ENCODE results near the gene ANP32E.
A peak's percentile ranks its signal among the peaks of the same experiment; 100 is the strongest.
"Not testable (repeated sequence)": the region's sequence is repeated elsewhere in the genome, so short reads cannot be mapped to it uniquely, and the experiment has no call there.

ANP32E gene

DNA sequence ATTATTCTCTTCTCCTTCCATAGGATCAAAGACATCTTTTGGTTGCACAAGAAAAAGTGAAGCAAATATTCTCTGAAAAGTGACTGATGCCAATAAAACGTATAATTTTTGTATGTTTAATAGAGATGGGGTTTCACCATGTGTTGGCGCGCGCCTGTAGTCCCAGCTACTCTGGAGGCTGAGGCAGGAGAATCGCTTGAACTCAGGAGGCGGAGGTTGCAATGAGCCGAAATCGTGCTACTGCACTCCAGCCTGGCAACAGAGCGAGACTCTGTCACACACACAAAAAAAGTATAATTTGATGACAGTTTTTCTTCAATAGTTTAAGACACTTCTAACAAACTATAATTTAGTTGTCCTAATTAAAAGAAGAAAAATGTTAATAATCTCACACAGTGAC, 23.8 kb downstream of the ANP32E start:
- DNase-seq (ENCODE audit: low read depth), result no peak

DNA sequence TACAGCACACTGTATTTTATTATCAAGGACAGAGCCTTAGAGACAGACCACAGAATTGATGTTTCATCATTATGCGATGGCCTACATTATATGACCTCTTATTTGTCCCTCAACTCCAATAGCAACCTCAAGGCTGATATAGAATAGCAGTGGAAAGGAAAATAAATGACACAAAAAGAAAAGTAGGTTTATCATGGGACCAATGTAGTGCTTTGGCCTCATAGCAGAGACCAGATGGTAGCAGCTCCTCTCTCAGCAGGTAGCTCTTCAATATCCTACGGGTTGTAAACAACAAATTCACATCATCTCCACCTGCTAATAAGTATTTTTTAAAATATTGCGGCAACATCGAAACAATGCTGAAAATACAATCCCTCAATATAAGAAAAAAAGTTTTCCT, 25.2 kb downstream of the ANP32E start:
- DNase-seq (ENCODE audit: low read depth), result no peak

GRCh38 chr1:150210091-150210490, 25.8 kb downstream of the ANP32E start:
- DNase-seq (ENCODE audit: low read depth), result no peak

- not testable (repeated sequence) for DNase-seq (ENCODE audit: low read depth)
These were observed 27.5 kb downstream of the ANP32E start for GRCh38 chr1:150208460-150208859.

- no peak for DNase-seq (ENCODE audit: low read depth)
These were observed 28.5 kb downstream of the ANP32E start for GRCh38 chr1:150207281-150207971.

GRCh38 chr1:150196417-150196816, 39.5 kb downstream of the ANP32E start:
- DNase-seq (ENCODE audit: low read depth), result no peak

- peak; percentile 40 for DNase-seq (ENCODE audit: low read depth)
These were observed 41.4 kb downstream of the ANP32E start for GRCh38 chr1:150194381-150195031.

DNA sequence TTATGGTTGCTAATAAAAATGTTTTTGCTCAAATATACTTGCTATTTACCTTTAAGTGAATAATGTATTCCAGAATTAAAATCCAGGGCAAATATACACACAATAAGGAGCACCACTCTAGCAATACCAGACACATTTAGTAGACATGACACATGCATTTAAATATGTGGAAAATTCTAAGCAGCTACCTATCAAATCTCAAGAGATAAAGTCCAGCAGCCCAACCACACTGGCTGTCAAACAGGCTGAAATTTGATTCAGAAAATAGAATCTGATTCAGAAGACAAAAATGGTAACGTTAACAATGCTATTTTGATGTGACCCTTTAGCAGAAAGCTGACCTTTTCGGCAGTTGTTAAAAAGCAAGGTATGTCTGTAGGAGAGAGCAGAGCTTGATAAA, 43.9 kb downstream of the ANP32E start:
- DNase-seq (ENCODE audit: low read depth), result peak; percentile 7

DNA sequence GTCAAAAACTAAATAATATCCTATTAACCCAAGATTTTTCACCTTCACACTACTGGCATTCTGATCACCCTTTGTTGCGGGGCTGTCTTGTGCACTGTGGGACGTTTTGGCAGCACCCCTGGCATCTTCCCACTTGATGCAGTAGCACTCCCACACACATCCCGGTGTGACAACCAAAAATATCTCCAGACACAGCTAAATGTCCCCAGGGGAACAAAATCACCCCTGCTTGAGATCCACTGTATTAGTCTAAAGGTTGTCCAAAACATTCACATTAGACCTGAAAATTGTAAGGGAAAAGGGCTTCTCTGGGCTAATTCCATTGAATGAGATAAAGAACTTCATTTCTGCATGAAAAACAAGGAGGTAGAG, 48.4 kb downstream of the ANP32E start:
- DNase-seq (ENCODE audit: low read depth), result no peak

DNA sequence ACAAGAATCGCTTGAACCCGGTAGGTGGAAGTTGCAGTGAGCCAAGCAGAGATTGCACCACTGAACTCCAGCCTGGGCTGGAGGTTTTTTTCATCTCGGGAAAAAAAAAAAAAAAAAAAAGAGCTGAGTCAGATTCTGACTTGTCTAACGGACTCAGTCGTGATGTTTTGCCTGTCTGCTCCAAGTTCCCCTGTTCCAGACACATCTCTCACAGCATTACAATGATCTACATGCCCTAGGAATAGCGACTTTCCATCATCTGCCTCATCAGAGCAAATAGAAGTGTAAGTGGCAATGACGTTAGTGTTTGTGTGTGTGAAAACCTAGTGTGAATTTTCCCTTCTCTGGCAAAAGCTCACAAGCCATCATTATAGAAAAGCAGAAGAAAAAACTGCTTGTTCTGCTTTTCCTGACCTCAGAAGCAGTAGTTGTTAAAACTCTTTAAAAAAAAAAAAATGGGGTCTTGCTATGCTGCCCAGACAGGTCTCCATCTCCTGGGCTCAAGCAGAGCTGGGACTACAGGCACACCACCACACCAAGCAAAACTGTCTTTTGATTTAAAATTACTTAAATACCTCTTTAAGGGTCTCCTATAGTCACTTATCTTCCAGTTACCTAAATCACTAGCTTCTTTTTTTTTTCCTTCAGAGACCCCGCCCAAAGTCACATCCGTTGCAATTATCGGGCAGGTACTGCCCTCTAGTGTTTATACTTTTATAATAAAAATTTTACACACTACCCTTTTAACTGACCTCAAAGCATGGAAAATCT, 48.9 kb downstream of the ANP32E start:
- DNase-seq (ENCODE audit: low read depth), result peak; percentile 47

- not testable (repeated sequence) for DNase-seq (ENCODE audit: low read depth)
These were observed 49.5 kb downstream of the ANP32E start for GRCh38 chr1:150186438-150186788.

GRCh38 chr1:150185481-150185880, 50.4 kb downstream of the ANP32E start:
- no peak for DNase-seq (ENCODE audit: low read depth)

DNA sequence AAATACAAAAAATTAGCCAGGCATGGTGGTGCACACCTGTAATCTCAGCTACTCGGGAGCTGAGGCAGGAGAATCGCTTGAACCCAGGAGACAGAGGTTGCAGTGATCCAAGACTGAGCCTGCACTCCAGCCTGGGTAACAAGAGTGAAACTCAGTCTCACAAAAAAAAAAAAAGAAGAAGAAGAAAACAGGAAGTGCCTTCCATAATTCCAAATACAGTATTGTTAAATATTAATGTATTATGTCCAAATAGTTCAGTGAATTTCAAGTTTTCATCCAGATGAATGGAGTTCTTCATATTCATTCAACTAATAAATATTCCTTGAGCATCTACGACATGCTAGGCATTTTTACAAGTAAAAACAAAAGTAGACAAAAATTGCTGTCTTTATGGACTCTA, 52.9 kb downstream of the ANP32E start:
- DNase-seq (ENCODE audit: low read depth), result no peak

DNA sequence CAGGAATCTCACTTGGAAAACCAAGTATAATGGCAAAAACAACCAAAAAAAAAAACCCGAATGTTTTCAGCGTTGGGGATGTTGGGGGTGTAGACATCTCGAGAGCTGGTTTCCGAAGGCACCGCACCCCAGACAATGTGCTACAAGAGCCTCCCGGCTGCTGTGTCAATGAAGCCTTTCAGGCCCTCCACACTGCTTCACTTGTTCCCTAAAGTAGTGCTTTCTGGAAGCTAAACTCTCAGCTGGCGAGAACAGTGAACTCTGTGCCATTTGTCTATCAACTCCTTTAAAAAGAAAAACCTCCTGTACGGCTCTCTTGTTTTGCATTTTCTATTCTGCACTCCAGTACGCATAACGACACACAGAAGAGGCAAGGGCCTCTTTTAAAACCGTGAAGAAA, 53.7 kb downstream of the ANP32E start:
- no peak for DNase-seq (ENCODE audit: low read depth)

DNA sequence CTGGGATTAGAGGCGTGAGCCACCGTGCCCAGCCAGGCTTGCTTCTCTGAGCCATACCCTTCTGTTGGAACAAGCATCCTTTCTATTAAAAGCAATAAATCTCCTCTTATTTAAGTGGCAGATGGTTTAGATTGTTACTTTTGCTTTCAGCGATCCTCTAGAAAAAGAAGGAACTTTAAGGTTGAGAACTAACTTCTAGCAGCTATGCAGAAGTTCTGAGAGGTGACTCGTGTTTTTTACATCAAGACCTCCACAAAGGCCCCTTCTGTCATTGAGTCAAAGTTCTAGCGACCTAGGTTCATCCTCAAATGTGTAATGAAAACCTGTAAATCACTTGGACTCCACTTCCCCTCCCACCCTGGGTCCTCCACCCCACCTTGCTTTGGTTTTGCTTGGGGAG, 55.4 kb downstream of the ANP32E start:
- DNase-seq (ENCODE audit: low read depth), result no peak

- DNase-seq (ENCODE audit: low read depth), result no peak
These were observed 56.0 kb downstream of the ANP32E start for GRCh38 chr1:150179867-150180266.

DNA sequence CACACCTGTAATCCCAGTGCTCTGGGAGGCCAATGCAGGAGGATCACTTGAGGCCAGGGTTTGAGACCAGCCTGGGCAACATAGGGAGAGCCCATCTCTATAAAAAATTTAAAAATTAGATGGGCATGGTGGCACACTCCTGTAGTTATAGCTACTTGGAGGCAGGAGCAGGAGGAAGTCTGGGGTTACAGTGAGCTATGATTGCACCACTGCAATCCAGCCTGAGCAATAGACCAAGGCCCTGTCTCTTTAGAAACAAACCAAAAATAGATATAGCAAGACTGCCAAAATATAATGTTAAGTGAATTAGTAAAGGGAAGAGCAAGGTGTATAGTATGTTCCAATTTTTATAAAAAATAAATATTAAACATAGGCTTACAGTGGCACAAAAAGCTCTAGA, 57.4 kb downstream of the ANP32E start:
- DNase-seq (ENCODE audit: low read depth), result no peak

DNA sequence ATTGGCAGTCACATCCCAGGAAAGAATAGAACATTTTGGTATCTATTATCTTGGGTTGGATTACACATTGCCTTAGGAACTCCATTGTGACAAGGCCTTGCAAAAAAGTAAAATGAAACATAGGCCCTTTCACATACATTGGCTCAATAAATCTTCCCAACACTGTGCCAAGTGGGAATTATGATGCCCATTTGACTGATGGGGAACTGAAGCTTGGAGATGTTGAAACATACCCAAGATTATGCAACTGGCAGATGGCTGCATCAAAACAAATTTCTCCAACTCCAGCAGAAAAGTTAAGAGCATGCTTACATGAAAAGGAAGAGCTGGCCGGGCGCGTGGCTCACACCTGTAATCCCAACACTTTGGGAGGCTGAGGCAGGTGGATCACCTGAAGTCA, 59.3 kb downstream of the ANP32E start:
- DNase-seq (ENCODE audit: low read depth), result no peak

DNA sequence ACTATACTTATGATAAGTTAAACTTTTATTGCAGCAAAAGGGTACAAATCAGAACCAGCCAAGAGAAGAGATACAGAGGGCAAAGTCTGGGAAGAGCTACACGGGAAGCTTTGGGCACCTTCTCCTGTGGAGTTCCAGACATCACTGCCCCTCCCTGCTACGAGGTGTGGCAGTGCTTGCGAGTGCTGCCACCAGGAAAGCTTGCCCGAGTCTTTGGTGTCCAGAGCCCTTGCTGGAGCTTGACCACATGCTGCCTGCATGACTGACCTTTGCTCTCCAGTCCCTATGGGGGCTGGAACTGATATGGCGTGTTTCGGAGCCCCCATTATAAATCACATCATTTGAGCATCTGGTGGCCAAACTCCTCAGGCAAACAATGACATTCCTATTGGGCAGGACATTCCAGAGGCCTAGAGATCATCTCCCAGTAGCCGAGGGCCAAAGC, 62.7 kb downstream of the ANP32E start:
- no peak for DNase-seq (ENCODE audit: low read depth)

DNA sequence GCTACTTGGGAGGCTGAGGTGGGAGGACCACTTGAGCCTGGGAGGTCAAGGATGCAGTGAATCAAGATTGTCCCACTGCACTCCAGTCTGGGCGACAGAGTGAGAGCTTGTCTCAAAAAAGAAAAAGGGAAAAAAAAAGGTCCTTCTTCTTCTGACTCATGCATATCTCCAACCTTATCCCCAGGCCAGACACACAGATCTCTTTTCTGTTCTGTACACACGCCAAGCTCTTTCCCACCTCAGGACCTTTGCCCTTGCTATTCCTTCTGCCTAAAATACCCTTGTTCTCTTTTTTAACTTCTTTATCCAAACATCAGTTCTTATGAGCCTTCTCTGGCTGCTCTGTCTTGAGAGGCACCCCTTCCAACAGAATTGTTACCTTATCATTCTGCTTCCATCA, 64.1 kb downstream of the ANP32E start:
- DNase-seq (ENCODE audit: low read depth), result no peak

DNA sequence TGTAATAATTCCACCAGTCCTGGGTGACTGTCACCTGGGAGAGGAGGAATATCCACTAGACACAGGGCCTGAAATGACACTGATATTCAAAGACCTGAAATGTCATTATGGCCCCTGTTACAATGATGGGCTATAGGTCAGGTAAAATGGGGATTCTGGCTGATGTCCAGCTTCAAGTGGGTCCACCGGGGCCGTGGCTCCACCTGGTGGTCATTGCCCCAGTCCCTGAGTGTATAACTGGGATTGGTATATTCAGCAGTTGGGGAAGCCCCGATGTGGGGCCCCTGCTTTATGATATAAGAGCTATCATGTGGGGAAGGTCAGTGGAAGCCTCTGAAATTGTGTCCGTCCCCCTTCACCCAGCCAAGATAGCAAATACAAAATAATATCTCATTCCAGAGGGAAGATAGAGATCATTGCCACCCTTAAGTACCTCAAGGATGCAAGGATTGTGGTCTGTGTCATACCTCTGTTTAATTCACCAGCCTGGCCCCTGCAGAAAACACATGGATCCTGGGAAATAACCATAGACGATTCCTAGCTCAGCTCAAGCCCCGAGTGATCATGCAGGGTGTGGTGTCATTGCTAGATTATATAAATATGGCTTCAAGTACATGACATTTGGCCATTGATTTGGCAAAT, 66.8 kb downstream of the ANP32E start:
- DNase-seq (ENCODE audit: low read depth), result no peak

Data from stromal cell of bone marrow (primary cell).